EL (cell line): ENCODE results near the gene OR52E8.

Source experiments
- DNase-seq: peaks from one replicate; pipeline ENCODE4 v3.0.0-alpha.2; 2016

OR52E8 gene

DNA sequence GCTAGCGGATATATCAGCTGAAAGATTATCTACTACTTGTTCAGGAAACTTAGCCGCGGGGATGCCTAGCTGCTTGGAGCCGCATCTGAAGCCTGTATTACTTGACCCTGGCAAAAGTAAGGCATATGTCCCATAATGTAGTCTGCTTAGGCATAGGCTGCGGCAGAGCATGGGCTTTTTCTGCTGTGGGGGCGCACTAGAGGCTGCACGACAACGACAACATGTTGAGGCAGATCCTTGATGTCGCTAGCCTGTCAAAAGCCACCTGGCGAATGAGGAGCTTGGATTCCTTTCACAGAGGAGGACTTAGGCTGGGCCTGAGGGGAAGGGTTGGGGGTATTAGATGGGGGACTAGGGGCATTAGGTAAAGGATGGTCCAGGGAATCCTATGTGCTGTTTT lies 49.9 kb downstream of the OR52E8 start:
- DNase-seq = no peak
